Measurements from ENCODE around the gene HMGB2.

- TF ChIP-seq CTCF (IDR thresholded peaks at IDR 0.05; ENCODE audit: low read depth, low read length, poor library complexity, severe bottlenecking) (no peak), EZH2phosphoT487 (IDR thresholded peaks at IDR 0.05; ENCODE audit: borderline replicate concordance, low read length) (no peak)
Measured at GRCh38 chr4:173379929-173380328, 45.8 kb upstream of the HMGB2 start.
